HG02798 (cell line): Measurements from ENCODE around the gene ABHD8.
A peak's percentile ranks its signal among the peaks of the same experiment; 100 is the strongest.
"Not testable (repeated sequence)": the region's sequence is repeated elsewhere in the genome, so short reads cannot be mapped to it uniquely, and the experiment has no call there.

Experiments
- ATAC-seq: cut with Tn5 transposase; IDR thresholded peaks from one replicate; pipeline ENCODE4 v1.9.1; 2021; ENCODE audit warnings: mild to moderate bottlenecking; ENCODE audit not compliant: unreplicated experiment, poor library complexity

The ABHD8 gene

GRCh38 chr19:17275441-17276175 lies 27.6 kb downstream of the ABHD8 start:
- ATAC-seq, result no peak

- not testable (repeated sequence) for ATAC-seq
These were observed 28.3 kb downstream of the ABHD8 start for GRCh38 chr19:17274892-17275291.

- ATAC-seq, result no peak
These were observed 34.5 kb downstream of the ABHD8 start for GRCh38 chr19:17268754-17269153.

GRCh38 chr19:17266975-17267788 lies 36.0 kb downstream of the ABHD8 start, which contains the start of gene BABAM1:
BABAM1 (plus strand) TSS chr19:17267443; CDS start chr19:17268807, 1,364 bp downstream.
- peak; percentile 94 for ATAC-seq

GRCh38 chr19:17266589-17266974 lies 36.6 kb downstream of the ABHD8 start:
- no peak for ATAC-seq

- ATAC-seq, result no peak
These were observed 37.2 kb downstream of the ABHD8 start for GRCh38 chr19:17266026-17266425.

GRCh38 chr19:17264641-17264979 lies 38.6 kb downstream of the ABHD8 start, which contains the start of gene USHBP1:
USHBP1 (minus strand) TSS chr19:17264745; CDS start chr19:17264299, 446 bp downstream.
- ATAC-seq, result no peak

GRCh38 chr19:17263712-17264640 lies 39.2 kb downstream of the ABHD8 start:
- no peak for ATAC-seq

- no peak for ATAC-seq
These were observed 40.7 kb downstream of the ABHD8 start for GRCh38 chr19:17262557-17262956.

GRCh38 chr19:17260842-17261325 lies 42.3 kb downstream of the ABHD8 start:
- ATAC-seq, result peak; percentile 85

- no peak for ATAC-seq
These were observed 43.3 kb downstream of the ABHD8 start for GRCh38 chr19:17259934-17260333.

- no peak for ATAC-seq
These were observed 44.0 kb downstream of the ABHD8 start for GRCh38 chr19:17259118-17259780.

- no peak for ATAC-seq
These were observed 47.1 kb downstream of the ABHD8 start for GRCh38 chr19:17256130-17256529.

GRCh38 chr19:17255150-17255621 lies 48.0 kb downstream of the ABHD8 start:
- no peak for ATAC-seq

GRCh38 chr19:17254636-17255035 lies 48.6 kb downstream of the ABHD8 start:
- ATAC-seq, result no peak

GRCh38 chr19:17249887-17250548 lies 53.2 kb downstream of the ABHD8 start:
- ATAC-seq, result no peak

GRCh38 chr19:17248011-17248776 lies 55.0 kb downstream of the ABHD8 start:
- ATAC-seq, result no peak

GRCh38 chr19:17246681-17247425 lies 56.4 kb downstream of the ABHD8 start:
- no peak for ATAC-seq
